SU-DHL-6 (cell line): ENCODE data around the gene MCEE.

Experiments used
- H2AFZ ChIP-seq: fragments of 200-600 bp; sonication (generic); 2 replicates; pipeline ENCODE4 v1.6.1; 2014; ENCODE audit warnings: low read depth, mild to moderate bottlenecking, moderate library complexity, mixed read lengths, antibody characterized with exemption, low read length; ENCODE audit not compliant: severe bottlenecking
- H3F3A ChIP-seq: fragments of 200-600 bp; shearing (Covaris generic); 2 replicates; pipeline ENCODE4 v1.6.0; 2016; ENCODE audit warnings: antibody characterized with exemption, mild to moderate bottlenecking; ENCODE audit not compliant: insufficient read depth
- H3K27ac ChIP-seq: fragments of 200-600 bp; sonication (generic); 2 replicates; pipeline ENCODE4 v1.5.1; 2016; ENCODE audit warnings: low read depth, mild to moderate bottlenecking, low read length, moderate library complexity, mixed read lengths
- H3K27me3 ChIP-seq: fragments of 200-600 bp; sonication (generic), shearing (Covaris generic); 2 replicates; pipeline ENCODE4 v1.6.0; 2014; ENCODE audit warnings: mild to moderate bottlenecking, low read length
- H3K36me3 ChIP-seq: fragments of 200-600 bp; sonication (generic); 2 replicates; pipeline ENCODE4 v1.6.1; 2014; ENCODE audit warnings: mild to moderate bottlenecking, low read length, mixed read lengths
- H3K4me2 ChIP-seq: fragments of 300-600, 200-600 bp; shearing (Covaris generic), sonication (generic); 2 replicates; pipeline ENCODE4 v1.6.0; 2014; ENCODE audit warnings: low read length, low read depth, mild to moderate bottlenecking; ENCODE audit not compliant: poor library complexity, severe bottlenecking
- H3K4me3 ChIP-seq: fragments of 200-600 bp; sonication (generic); 2 replicates; pipeline ENCODE4 v1.5.1; 2014; ENCODE audit warnings: antibody characterized with exemption, low read length, mild to moderate bottlenecking, mixed read lengths; ENCODE audit not compliant: insufficient read depth, poor library complexity, severe bottlenecking
- H3K79me2 ChIP-seq: fragments of 200-600 bp; sonication (generic); 2 replicates; pipeline ENCODE4 v1.6.1; 2014; ENCODE audit warnings: mild to moderate bottlenecking, low read length, moderate library complexity; ENCODE audit not compliant: insufficient read depth
- H3K9ac ChIP-seq: fragments of 200-600 bp; sonication (generic); 2 replicates; pipeline ENCODE4 v1.7.0; 2014; ENCODE audit warnings: mild to moderate bottlenecking, low read length
- H3K9me2 ChIP-seq: fragments of 200-600 bp; sonication (generic); replicated peaks from 2 replicates; pipeline ENCODE4 v1.6.1; 2014; ENCODE audit warnings: low read length; ENCODE audit not compliant: insufficient read depth
- H3K9me3 ChIP-seq: fragments of 200-600 bp; sonication (generic); 2 replicates; pipeline ENCODE4 v1.6.1; 2014; ENCODE audit warnings: low read length, mixed read lengths; ENCODE audit not compliant: insufficient read depth
- H4K20me1 ChIP-seq: fragments of 200-600 bp; sonication (generic); 2 replicates; pipeline ENCODE4 v1.6.1; 2014; ENCODE audit warnings: low read depth, mild to moderate bottlenecking, antibody characterized with exemption, low read length, moderate library complexity, mixed read lengths
- CTCF ChIP-seq: fragments of 200-600 bp; sonication (generic); IDR thresholded peaks from one replicate; pipeline ENCODE4 v1.5.1; 2017; ENCODE audit warnings: antibody characterized with exemption, mild to moderate bottlenecking, low read length, moderate library complexity; ENCODE audit not compliant: insufficient read depth, poor library complexity, severe bottlenecking
- EZH2phosphoT487 ChIP-seq: fragments of 200-600 bp; sonication (generic), shearing (Covaris generic); conservative IDR thresholded peaks from 2 replicates; pipeline ENCODE4 v1.6.1; 2018; ENCODE audit warnings: mild to moderate bottlenecking, antibody characterized with exemption, low read length, moderate library complexity, mixed read lengths

The MCEE gene

GRCh38 chr2:71122387-71123298, 7.4 kb downstream of the MCEE start:
- H3K36me3 ChIP-seq, result no peaks in the 10 kb centered on the region
- H3K79me2 ChIP-seq, result 0 out of 2 replicates have a peak, but pooled peaks cover 6% of the 10 kb centered on the region
- H3K9me3 ChIP-seq, result no peaks in the 10 kb centered on the region
- H3K4me2 ChIP-seq, result no peak overlapping the region
- no peaks in the 10 kb centered on the region for H3K27me3 ChIP-seq
- TF ChIP-seq CTCF (no peak), EZH2phosphoT487 (no peak)
- no peak overlapping the region for H3K4me3 ChIP-seq
- H3K27ac ChIP-seq, result no peak overlapping the region
- no peaks in the 10 kb centered on the region for H3F3A ChIP-seq
- no peaks in the 10 kb centered on the region for H4K20me1 ChIP-seq
- H3K9me2 ChIP-seq, result no peaks in the 10 kb centered on the region
- no peak overlapping the region for H2AFZ ChIP-seq
- no peak overlapping the region for H3K9ac ChIP-seq

- Histone ChIP-seq H3K4me3 (no peak overlapping the region), H3K27ac (no peak overlapping the region), H3K4me2 (no peak overlapping the region), H3K9ac (no peak overlapping the region), H3F3A (no peaks in the 10 kb centered on the region), H3K9me2 (no peaks in the 10 kb centered on the region), H3K79me2 (no peaks in the 10 kb centered on the region), H3K27me3 (no peaks in the 10 kb centered on the region), H3K36me3 (no peaks in the 10 kb centered on the region), H4K20me1 (no peaks in the 10 kb centered on the region), H3K9me3 (no peaks in the 10 kb centered on the region), H2AFZ (no peak overlapping the region)
- no peak for TF ChIP-seq CTCF
- TF ChIP-seq EZH2phosphoT487, result no peak
These were observed 8.6 kb downstream of the MCEE start for GRCh38 chr2:71121479-71121878.

DNA sequence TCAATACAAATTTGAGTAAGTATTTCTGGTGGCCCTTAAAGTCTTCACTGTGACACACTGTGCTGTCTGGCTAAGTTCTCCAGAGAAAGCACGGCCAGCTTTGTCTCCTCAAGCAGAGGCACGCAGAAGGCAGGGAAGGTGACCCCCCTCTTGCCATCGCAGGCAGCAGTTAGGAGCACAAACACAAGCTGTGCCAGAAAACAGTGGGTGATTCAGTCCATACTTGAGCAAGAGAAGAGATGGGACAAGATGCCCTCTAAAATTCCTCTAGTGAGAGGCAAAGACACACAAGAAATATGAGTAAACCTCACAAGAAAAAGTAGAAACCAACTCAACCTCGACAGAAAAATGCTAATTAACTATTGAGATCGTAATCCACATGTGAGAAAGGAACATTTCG, 9.8 kb downstream of the MCEE start:
- Histone ChIP-seq H3K9me2 (no peaks in the 10 kb centered on the region), H3K9ac (no peak overlapping the region), H3K4me3 (no peak overlapping the region), H3K79me2 (no peaks in the 10 kb centered on the region), H2AFZ (no peak overlapping the region), H3K4me2 (no peak overlapping the region), H4K20me1 (no peaks in the 10 kb centered on the region), H3K27me3 (no peaks in the 10 kb centered on the region), H3F3A (no peaks in the 10 kb centered on the region), H3K36me3 (no peaks in the 10 kb centered on the region), H3K9me3 (no peaks in the 10 kb centered on the region), H3K27ac (no peak overlapping the region)
- TF ChIP-seq CTCF, result no peak
- no peak for TF ChIP-seq EZH2phosphoT487
